HL-60/S4 (cell line): ENCODE results near the gene TCOF1.

Experiments
- in situ Hi-C: fragments of 300-500 bp; cut with MboI; formaldehyde crosslinking; loops from 2 replicates; pipeline ENCODE4 v1.14.3; 2022; ENCODE audit warnings: low sequenced_read_pairs

TCOF1 gene

GRCh38 chr5:150350524-150351344 lies 6.8 kb upstream of the TCOF1 start:
- in situ Hi-C loops, result no loop called here

- in situ Hi-C loops, result no loop called here
These were observed 5.1 kb upstream of the TCOF1 start for GRCh38 chr5:150352244-150353031.

DNA sequence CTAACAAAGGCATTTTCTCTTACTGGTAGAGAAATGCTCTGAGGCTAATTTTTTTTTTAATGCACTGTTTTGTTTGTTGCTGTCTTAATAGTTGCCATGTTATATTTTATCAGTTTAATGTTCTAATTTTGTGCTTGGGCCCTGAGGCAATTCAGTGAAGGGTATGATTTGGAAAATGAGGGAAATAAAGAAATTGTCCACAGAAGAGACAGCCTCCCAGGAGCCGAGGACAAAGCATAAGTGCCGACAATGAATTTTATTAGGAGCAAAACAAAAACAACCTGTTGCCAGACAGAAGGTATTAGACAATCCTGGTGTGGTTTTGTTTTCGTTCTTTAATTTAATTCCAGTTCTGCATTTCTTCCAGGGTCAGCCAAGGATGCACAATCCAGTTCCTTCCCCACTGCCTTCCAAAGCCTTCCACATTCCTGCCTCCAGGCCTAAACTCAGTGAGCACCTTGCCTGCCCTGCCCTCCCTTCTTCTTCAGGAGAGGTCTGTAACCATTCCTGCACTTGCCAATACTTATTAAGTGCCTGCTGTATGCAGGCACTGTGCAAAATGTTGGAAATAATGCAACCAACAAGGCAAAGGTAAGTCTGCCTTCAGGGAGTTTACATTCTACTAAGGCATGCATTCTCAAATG lies 4.3 kb upstream of the TCOF1 start:
- in situ Hi-C loops, result no loop called here

DNA sequence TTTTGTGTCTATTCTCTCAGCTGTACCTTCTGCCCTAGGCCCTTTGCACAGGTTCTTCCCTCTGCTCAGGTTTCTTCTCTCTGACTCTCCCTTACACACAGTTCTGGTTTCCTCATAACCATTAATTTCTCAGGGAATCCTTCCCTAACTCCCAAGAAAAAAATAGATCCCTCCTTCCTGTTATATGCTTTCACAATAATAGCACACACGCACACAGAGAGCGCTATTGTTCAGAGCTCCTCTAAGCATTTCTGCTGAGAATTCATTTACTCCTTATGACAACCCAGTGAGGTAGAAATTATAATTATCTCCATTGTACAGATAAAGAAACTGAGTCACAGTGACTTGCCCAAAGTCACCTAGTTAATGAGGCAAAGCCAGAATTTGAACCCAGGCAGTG lies 1.7 kb upstream of the TCOF1 start:
- in situ Hi-C loops, result no loop called here

GRCh38 chr5:150356575-150357294 lies 762 bp upstream of the TCOF1 start:
- in situ Hi-C loops, result no loop called here

DNA sequence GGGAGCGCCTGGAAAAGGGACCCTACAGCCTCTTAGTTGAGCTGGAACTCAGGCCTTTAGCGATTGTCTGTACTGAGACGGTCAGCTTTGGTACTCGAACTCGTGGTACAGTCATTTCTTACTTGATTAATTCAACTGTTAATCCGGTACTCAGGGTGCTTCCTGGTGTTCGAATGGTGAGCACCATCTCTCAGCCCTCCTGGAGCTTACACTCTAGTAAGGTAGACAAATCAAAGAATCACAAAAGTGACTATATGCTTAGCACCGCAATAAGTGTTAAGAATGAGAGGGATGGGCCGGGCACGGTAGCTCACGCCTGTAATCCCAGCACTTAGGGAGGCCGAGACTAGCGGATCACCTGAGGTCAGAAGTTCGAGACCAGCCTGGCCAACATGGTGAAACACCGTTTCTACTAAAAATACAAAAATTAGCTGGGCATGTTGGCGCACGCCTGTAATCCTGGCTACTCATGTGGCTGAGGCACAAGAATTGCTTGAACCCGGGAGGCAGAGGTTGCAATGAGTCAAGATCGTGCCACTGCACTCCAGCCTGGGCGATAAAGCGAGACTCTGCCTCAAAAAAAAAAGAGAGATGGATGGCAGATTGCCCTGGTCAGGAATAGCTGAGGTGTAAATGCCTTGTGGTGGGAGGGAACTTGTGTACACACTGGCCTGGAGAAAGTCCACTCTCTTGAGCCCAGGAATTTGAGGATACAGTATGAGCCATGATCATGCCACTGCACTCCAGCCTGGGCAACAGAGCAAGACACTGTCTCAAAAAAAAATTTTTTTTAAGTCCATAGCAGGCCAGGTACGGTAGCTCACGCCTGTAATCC lies 981 bp downstream of the TCOF1 start:
- in situ Hi-C loops, result no loop called here

DNA sequence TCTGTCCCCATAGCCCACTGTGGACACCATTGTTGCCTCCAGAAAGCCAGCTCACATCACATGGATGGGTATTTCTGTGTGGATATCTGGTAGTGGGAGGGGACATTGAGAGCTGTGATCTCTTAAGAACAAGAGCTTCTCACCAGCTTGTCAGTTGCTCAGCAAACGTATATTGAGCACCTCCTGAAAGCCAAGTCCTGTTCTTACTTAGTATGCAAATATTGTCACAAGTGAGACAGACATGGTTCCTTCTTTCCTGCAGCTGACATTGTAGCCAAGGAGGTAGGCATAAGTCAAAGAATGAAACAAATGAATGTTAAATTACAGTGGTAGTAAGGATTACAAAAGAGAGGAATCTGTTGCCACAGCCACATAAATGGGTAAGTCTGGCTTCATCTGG lies 3.8 kb downstream of the TCOF1 start:
- in situ Hi-C loops, result no loop called here

DNA sequence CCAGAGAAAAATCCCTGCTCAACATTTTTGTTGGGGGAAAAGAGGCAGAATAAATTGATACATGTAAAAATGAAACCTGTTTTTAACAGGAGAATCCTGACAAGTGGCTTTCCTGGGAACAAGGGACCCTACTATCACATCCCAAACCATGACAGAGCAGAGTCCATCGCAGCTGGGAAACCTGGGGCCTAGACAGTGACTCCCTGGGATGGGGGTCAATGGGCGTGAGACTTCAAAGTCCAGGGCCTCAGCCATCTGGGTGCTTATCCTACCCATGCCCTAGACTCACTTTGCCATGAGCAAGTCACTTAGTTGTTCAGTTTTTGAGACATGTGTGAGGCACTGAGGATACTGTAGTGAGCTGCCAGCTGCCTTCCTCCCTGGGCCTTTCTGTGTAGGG lies 5.7 kb downstream of the TCOF1 start:
- in situ Hi-C loops, result no loop called here

DNA sequence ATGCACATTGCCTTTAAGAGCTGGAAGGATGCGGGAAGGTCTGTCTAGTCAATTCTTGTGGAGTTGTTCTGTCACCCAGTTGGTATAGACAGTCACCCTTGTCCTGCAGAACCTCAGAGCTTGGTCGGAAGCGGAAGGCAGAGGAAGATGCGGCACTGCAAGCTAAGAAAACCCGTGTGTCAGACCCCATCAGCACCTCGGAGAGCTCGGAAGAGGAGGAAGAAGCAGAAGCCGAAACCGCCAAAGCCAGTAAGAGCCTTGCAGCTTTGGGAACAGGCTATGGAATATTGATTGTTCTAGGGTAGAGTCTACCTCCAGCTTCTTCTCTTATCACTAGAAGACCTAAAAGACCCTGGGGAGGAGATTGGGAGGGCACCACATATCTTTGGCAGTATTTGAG lies 6.5 kb downstream of the TCOF1 start:
- in situ Hi-C loops, result no loop called here

DNA sequence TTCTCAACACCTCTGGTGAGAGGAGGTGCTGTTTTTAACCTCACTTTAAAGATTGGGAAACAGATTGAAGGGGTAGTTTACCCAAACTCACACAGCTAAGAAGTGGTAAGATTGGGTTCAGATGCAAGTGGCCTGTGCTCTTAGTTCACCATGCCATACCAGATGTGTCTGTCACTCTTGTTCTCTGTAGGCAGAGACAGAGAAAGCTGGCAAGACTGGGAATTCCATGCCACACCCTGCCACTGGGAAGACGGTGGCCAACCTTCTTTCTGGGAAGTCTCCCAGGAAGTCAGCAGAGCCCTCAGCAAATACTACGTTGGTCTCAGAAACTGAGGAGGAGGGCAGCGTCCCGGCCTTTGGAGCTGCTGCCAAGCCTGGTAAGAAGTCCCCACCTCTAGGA lies 11.0 kb downstream of the TCOF1 start:
- in situ Hi-C loops, result no loop called here

DNA sequence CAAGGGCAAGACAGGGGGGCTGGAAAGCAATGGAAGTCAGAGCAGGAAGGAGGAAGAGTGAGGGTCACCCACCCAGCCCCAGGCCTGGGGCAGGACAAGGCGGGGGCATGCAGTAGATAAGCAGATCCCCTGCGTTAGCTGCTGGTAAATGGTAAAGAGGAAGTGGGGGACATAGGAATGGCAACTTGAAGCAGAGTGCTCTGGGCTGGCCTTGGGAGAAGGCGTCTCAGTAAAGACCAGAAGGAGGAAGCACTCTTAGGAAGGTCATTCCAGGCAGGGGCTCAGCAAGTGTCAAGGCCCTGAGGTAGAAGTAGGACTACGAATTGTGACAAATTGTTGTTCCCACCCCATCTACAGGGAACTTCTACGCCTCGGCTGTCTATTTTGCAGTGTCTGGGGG lies 15.1 kb downstream of the TCOF1 start:
- in situ Hi-C loops, result no loop called here

DNA sequence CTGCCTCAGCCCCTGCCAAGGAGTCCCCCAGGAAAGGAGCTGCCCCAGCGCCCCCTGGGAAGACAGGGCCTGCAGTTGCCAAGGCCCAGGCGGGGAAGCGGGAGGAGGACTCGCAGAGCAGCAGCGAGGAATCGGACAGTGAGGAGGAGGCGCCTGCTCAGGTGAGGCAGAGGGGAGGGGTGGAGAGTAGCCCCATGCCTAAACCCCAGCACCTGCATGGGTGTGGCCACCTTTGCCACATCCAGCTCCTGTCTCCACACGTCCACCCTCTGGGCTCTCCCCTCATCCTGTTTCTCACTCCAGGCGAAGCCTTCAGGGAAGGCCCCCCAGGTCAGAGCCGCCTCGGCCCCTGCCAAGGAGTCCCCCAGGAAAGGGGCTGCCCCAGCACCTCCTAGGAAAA lies 17.2 kb downstream of the TCOF1 start:
- in situ Hi-C loops, result no loop called here

DNA sequence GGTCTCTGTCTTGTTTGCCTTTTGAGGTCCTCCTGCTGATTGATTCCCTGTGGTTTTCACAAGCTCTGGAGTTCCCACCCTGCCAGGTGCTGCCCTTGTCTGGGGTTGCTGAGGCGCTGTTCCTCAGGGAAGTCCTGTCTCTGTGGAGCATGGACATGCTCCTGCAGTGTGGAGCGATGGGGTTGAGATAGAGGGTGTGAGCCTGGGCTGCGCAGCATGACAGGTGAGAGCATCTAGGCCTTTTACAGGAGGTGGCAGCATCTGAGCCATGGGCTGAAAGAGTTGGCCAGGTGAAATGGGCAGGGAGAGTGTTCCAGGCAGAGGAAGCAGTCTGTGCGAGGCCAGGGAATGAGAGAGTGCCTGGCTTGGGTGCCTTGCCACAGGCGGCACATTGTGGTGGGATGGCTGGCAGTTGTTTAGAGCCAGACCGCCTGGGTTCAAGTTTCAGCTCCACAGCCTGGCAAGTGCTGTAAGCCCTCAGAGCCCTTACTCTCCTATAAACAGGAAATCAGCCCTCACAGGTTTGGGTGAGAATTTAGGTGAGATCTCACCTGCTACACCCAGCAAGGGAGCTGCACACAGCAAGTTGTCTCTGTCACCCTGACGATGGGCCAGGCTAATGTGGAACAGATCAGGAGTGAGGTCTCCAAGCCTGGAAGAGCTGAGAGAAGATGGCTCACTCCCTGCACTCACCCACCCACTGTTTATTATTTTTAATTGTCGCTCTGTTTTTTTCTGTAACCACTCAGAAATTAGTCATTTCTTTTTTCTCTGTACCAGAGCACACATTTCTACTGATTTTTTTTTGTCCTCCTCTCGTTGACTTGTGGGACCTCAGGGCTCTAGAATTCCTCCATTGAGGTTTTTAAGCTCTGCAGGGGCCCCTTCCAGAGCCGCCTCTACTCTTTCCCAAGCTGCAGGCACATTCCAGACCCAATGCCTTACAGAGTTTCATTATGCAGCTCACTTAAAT lies 19.6 kb downstream of the TCOF1 start:
- in situ Hi-C loops, result no loop called here

- in situ Hi-C loops, result no loop called here
These were observed 20.6 kb downstream of the TCOF1 start for GRCh38 chr5:150377964-150378694.

- in situ Hi-C loops, result no loop called here
These were observed 27.2 kb downstream of the TCOF1 start for GRCh38 chr5:150384701-150385100.

DNA sequence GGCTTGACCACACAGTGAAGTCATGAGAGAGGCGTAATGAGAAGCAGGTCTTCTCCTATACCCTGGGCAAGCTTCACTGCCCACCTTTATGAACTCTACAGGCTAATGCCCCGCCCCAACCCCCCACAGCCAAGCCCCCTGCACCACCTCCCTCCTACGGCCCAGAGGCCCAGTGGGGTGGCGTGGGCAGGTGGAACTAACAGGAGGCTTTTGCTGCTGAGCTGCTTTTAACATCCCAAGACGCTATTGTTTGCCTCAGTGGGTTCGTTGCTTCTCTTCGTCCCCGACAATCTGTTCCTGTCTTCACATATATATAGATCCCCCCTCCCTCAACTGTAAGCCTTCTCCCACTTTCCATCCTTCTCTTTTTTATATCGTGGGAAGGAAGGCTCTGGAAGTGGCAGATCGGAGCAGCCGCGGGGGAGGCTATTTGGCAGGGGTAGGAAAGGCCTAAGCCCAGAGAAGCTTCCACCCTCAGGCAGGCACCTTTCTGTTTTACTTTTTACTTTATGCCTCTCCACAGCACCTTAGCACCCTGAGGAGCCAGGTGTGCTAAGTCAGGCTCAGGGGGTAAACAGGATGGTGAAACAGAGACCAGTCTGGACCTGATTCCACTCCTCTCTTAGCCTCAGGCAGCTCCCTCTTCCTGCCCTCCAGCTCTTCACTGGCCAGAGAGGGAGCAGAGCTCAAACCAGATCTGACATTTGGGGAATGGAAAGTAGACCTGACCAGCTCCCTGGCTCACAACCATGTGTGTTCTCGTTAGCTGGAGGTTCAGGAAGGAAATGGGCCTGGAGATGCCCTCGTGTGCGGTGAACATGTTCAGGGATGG lies 28.7 kb downstream of the TCOF1 start:
- in situ Hi-C loops, result no loop called here

- in situ Hi-C loops, result no loop called here
These were observed 32.2 kb downstream of the TCOF1 start for GRCh38 chr5:150389531-150390266.
